HEK293T (cell line): ENCODE measurements around the gene OR10G3.

Experiments
- CTCF ChIA-PET: fragments of 350-600 bp; formaldehyde crosslinking; extraction: SDS; loops from one replicate; lab custom pipeline; 2021; ENCODE audit warnings: antibody characterized with exemption, inconsistent platforms; lab: Yijun Ruan, JAX
- POLR2A ChIA-PET: fragments of 350-600 bp; formaldehyde crosslinking; extraction: SDS; loops from one replicate; lab custom pipeline; 2020; ENCODE audit warnings: antibody characterized with exemption, inconsistent platforms; lab: Yijun Ruan, JAX
- DNase-seq: peaks from one replicate; pipeline ENCODE4 v3.0.0; 2012; ENCODE audit warnings: mixed read lengths; ENCODE audit errors: extremely low spot score
- ARNT ChIP-seq: fragments of 450-650 bp; IDR thresholded peaks from 2 replicates; pipeline ENCODE4 v1.6.1; 2017; ENCODE audit warnings: mild to moderate bottlenecking
- BHLHE40 ChIP-seq: fragments of 450-650 bp; IDR thresholded peaks from 2 replicates; pipeline ENCODE4 v1.6.1; 2016; ENCODE audit warnings: mild to moderate bottlenecking, moderate library complexity, borderline replicate concordance
- CTBP1 ChIP-seq: fragments of 450-650 bp; IDR thresholded peaks from 2 replicates; pipeline ENCODE4 v1.6.1; 2016; ENCODE audit warnings: borderline replicate concordance
- ELF4 ChIP-seq: fragments of 450-650 bp; IDR thresholded peaks from 2 replicates; pipeline ENCODE4 v1.6.1; 2017; ENCODE audit warnings: antibody characterized with exemption
- FOXA1 ChIP-seq: fragments of 450-650 bp; IDR thresholded peaks from 2 replicates; pipeline ENCODE4 v1.6.1; 2016; ENCODE audit warnings: mild to moderate bottlenecking
- FOXK2 ChIP-seq: fragments of 450-650 bp; IDR thresholded peaks from 2 replicates; pipeline ENCODE4 v1.6.1; 2016; ENCODE audit warnings: mild to moderate bottlenecking
- FOXM1 ChIP-seq: fragments of 450-650 bp; IDR thresholded peaks from 2 replicates; pipeline ENCODE4 v1.6.1; 2017; ENCODE audit warnings: mild to moderate bottlenecking, borderline replicate concordance
- HDGF ChIP-seq: fragments of 450-650 bp; IDR thresholded peaks from 2 replicates; pipeline ENCODE4 v1.6.1; 2017; ENCODE audit warnings: antibody characterized with exemption, borderline replicate concordance
- L3MBTL2 ChIP-seq: fragments of 450-650 bp; conservative IDR thresholded peaks from 2 replicates; pipeline ENCODE4 v1.6.1; 2016; ENCODE audit warnings: mild to moderate bottlenecking
- LEF1 ChIP-seq: fragments of 450-650 bp; IDR thresholded peaks from 2 replicates; pipeline ENCODE4 v1.6.1; 2017; ENCODE audit warnings: mild to moderate bottlenecking, borderline replicate concordance
- NFRKB ChIP-seq: fragments of 450-650 bp; IDR thresholded peaks from 2 replicates; pipeline ENCODE4 v1.6.1; 2016; ENCODE audit warnings: mild to moderate bottlenecking, moderate library complexity
- PKNOX1 ChIP-seq: fragments of 450-650 bp; IDR thresholded peaks from 2 replicates; pipeline ENCODE4 v1.6.1; 2016
- SP1 ChIP-seq: fragments of 450-650 bp; IDR thresholded peaks from 2 replicates; pipeline ENCODE4 v1.6.1; 2017
- SUZ12 ChIP-seq: fragments of 450-650 bp; IDR thresholded peaks from 2 replicates; pipeline ENCODE4 v1.6.1; 2016; ENCODE audit warnings: mild to moderate bottlenecking
- TARDBP ChIP-seq: fragments of 450-650 bp; IDR thresholded peaks from 2 replicates; pipeline ENCODE4 v1.6.1; 2016
- ZNF384 ChIP-seq: fragments of 450-650 bp; IDR thresholded peaks from 2 replicates; pipeline ENCODE4 v1.6.1; 2016

The OR10G3 gene

GRCh38 chr14:21539189-21539940, 40.5 kb downstream of the OR10G3 start:
- no peak for DNase-seq
- ChIA-PET POLR2A (interaction anchor here (1.1 to 1.2 kb wide), 2 partner anchors 13 to 14 kb away, joined by 3 read pairs; partner anchors contain the start of gene SALL2), CTCF (interaction anchor here (0.7 kb wide), 1 partner anchor 84 kb away, joined by 3 read pairs; the partner anchor contains the start of gene CHD8)
- TF ChIP-seq PKNOX1, result no peak
- no peak for TF ChIP-seq FOXK2
- TF ChIP-seq NFRKB, result no peak
- TF ChIP-seq LEF1, result no peak
- no peak for TF ChIP-seq L3MBTL2
- no peak for TF ChIP-seq ZNF384
- no peak for TF ChIP-seq SUZ12
- no peak for TF ChIP-seq BHLHE40
- TF ChIP-seq TARDBP, result no peak
- TF ChIP-seq ARNT, result no peak
- TF ChIP-seq FOXM1, result no peak
- TF ChIP-seq SP1, result no peak
- TF ChIP-seq ELF4, result no peak
- no peak for TF ChIP-seq CTBP1
- TF ChIP-seq FOXA1, result no peak
- TF ChIP-seq HDGF, result no peak

- POLR2A ChIA-PET, result interaction anchor here (1.7 to 1.8 kb wide), 2 partner anchors 8 to 11 kb away, joined by 6 to 8 read pairs; partner anchors contain the start of gene SALL2
- DNase-seq, result no peak
- TF ChIP-seq L3MBTL2 (no peak), CTBP1 (no peak), TARDBP (no peak), SP1 (no peak), SUZ12 (no peak), HDGF (no peak), FOXM1 (no peak), PKNOX1 (no peak), FOXA1 (no peak), ARNT (no peak), LEF1 (no peak), NFRKB (no peak), ZNF384 (no peak), FOXK2 (no peak), ELF4 (no peak), BHLHE40 (no peak)
- CTCF ChIA-PET, result interaction anchor here (1.1 kb wide), 1 partner anchor 20 kb away, joined by 3 read pairs; no protein-coding TSS in a partner anchor
These were observed 42.8 kb downstream of the OR10G3 start for GRCh38 chr14:21537090-21537424.

- ChIA-PET CTCF (interaction anchor here (1.1 kb wide), 1 partner anchor 21 kb away, joined by 3 read pairs; no protein-coding TSS in a partner anchor), POLR2A (interaction anchor here (1.1 to 2.9 kb wide), 3 partner anchors 10 to 26 kb away, joined by 7 to 19 read pairs (median 8); partner anchors contain the start of genes METTL3 and SALL2)
- no peak for TF ChIP-seq ELF4
- no peak for TF ChIP-seq CTBP1
- no peak for TF ChIP-seq TARDBP
- TF ChIP-seq L3MBTL2, result no peak
- no peak for TF ChIP-seq FOXM1
- TF ChIP-seq LEF1, result no peak
- no peak for TF ChIP-seq SUZ12
- TF ChIP-seq FOXK2, result no peak
- TF ChIP-seq FOXA1, result no peak
- no peak for TF ChIP-seq BHLHE40
- TF ChIP-seq HDGF, result no peak
- TF ChIP-seq NFRKB, result no peak
- no peak for TF ChIP-seq SP1
- no peak for TF ChIP-seq PKNOX1
- TF ChIP-seq ARNT, result no peak
- TF ChIP-seq ZNF384, result no peak
- no peak for DNase-seq
These were observed 43.3 kb downstream of the OR10G3 start for GRCh38 chr14:21536418-21537089.

GRCh38 chr14:21535545-21536417, 44.1 kb downstream of the OR10G3 start:
- POLR2A ChIA-PET, result interaction anchor here (1.1 to 2.9 kb wide), 2 partner anchors 9 to 25 kb away, joined by 7 to 19 read pairs; partner anchors contain the start of genes METTL3 and SALL2

More at GRCh38 chr14:21535545-21536417, 44.1 kb downstream of the OR10G3 start:
- no peak for DNase-seq
- CTCF ChIA-PET, result no interaction called here
- TF ChIP-seq PKNOX1 (no peak), SP1 (no peak), NFRKB (no peak), L3MBTL2 (no peak), TARDBP (no peak), CTBP1 (no peak), ZNF384 (no peak), FOXA1 (no peak), SUZ12 (no peak), ELF4 (no peak), LEF1 (no peak), FOXM1 (no peak)
